Subcutaneous adipose tissue (tissue), 4 donors: Measurements from ENCODE around the gene DUS2. TPM values are rescaled to one million over a fixed set of nuclear protein-coding genes. Genes with fewer than 3 reads are reported as not detected.

Experiments
- CTCF ChIP-seq: fragments of 450-650 bp; IDR thresholded peaks from one replicate; pipeline ENCODE4 v1.5.1; 2016; ENCODE audit warnings: low read depth, mild to moderate bottlenecking, control low read depth, antibody characterized with exemption, moderate library complexity
- total RNA-seq, 4 donors: library from RNA; depleted of rRNA; stranded (reverse); fragments of >200 nt; gene quantifications; one replicate each; pipeline ENCODE4 v1.1.0, GENCODE V29; 2016

DUS2 gene
- total RNA-seq, 4 donors from 2014 or later: 6.4 to 19.8 (median 9.8) TPM

DNA sequence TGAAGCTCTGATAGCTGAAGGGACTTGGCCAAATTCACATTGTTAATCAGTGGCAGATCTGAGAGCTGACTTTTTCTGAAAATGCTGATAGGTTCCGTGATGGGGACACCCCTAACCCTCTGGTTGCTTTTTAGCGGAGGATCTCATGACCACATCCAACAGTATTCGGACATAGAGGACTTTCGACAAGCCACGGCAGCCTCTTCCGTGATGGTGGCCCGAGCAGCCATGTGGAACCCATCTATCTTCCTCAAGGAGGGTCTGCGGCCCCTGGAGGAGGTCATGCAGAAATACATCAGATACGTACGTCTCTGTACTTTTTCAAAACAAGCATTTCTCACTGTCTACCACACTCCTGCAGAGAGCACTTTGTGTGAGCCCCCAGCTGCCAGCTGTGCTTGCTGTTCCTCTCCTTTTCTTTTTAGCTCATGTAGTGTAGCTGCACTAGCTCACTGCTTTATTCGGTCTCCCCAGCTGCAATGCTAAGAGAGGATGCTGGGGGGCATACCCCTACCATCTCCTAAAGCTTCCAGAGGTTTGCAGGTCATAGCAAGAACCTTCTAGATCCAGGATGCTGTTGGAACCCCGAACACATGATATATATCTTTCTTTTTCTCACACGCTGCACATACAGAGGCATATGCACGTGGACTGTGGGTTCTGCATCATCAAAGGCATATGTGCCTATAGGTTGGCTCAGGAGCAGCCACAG, 47.9 kb downstream of the DUS2 start:
- no peak for TF ChIP-seq CTCF

DNA sequence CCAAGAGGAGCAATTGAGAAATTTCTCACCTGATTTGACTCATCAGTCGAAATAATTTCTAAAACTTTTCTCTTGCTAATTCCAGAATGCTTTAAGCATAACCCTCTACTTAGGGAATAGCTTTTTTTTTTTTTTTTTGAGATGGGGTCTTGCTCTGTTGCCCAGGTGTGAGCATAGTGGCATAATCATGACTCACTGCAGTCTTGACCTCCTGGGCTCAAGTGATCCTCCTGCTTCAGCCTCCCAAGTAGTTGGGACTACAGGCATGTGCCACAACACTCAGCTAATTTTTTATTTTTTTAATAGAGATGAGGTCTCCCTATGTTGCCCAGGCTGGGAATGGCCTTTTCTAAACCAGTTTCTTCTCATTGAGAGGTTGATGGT, 48.4 kb downstream of the DUS2 start:
- no peak for TF ChIP-seq CTCF

DNA sequence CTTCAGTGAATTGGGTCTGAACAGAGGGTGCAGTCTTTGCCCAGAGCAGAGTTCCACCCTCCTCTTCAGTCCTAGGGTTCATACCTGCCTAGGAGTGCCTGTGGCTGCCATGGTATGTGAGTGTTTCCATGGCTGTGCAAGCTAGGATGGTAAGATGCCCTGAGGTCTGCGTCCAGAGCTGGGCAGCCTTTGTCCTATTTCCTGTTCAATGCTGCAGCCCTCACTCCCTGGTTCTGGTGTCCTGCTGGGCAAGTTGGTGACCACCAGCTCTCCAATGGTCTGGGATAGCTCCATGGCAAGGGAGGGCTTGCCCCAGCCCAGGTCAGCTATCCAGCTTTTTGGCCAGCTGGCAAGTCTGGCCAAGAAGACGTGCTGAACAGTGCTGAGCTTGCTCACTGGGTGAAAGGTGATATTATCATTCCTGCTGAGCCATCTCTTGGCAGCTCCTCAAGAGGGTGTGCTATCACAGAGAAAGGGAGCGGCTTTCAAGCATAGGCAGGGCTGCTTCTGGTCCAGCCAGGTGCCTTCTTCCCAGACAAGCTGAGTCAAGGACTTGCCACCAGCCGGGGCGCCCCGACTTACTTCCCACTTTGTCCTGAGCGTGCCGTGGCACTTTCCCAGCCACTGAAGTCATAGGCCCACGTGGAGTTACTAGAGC, 49.1 kb downstream of the DUS2 start:
- no peak for TF ChIP-seq CTCF

DNA sequence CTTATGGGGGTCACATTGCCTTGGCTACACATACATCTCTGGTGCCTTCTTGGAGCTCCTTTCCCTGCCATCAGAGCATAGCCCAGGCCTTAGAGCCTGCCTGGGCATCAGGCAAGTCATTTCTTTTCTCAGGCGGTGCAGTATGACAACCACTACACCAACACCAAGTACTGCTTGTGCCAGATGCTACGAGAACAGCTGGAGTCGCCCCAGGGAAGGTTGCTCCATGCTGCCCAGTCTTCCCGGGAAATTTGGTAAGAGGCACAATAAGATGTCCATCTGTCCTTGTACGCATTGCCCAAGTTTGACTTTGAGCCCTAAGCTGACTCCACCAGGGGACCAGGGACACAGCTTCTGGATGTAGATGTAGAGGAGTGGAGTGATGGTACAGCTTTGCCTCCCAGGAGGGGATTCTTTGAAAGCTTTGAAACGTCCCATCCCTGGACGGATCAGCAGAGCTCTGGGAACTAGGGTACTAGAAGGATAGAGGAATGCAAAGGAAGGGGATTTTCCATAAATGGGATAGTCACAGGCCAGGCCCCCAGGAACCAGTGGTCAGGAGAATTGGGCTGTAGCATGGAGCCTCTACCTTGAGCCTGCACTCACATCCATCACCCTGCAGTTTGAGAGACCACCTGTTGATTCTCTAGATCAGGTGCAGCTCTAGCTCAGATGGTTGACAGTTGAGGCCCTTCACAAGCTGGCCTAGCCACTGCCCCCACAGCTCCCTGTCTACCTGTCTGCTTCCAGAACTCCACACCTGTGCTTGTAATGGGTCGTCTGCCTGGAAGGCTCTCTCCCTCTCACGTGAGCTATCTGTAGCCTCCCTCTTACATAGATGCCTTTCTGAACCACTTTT, 51.0 kb downstream of the DUS2 start:
- TF ChIP-seq CTCF: no peak

- no peak for TF ChIP-seq CTCF
Measured at GRCh38 chr16:68074850-68075555, 51.9 kb downstream of the DUS2 start.

DNA sequence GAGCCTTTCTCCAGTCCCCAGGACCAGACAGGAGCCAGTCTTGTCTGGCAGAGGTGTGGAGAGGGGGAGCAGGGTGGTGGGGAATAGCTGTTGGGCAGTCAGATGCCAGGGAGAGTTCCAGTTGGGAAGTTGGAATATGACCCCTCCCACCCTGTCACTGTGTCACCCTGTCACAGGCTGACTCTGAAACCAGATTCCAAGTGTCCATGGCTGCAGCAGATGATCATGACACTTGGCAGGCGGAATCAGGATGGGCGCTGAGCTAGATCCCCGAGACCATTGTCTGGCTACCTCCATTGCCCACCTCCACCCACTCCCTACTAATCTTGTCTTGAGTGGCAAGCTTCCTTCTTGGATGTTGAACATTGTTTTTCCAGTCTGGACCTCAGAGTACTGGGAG, 52.9 kb downstream of the DUS2 start:
- no peak for TF ChIP-seq CTCF

GRCh38 chr16:68076560-68076959, 53.5 kb downstream of the DUS2 start:
- TF ChIP-seq CTCF: no peak
